Fibroblast of villous mesenchyme (primary cell): Measurements from ENCODE around the gene GULP1. TPM values are rescaled to one million over a fixed set of nuclear protein-coding genes. Genes with fewer than 3 reads are reported as not detected.

ENCODE experiments used
- DNase-seq: peaks from one replicate; pipeline ENCODE4 v3.0.0-alpha.2; 2010; ENCODE audit warnings: low read depth
- H3K4me3 ChIP-seq: 2 replicates; pipeline ENCODE4 v1.5.1; 2011; ENCODE audit warnings: low read depth, mild to moderate bottlenecking, low read length
- total RNA-seq: library from RNA; depleted of rRNA; stranded (reverse); fragments of >200 nt; gene quantifications from 2 replicates; pipeline ENCODE4 v1.2.3, GENCODE V29; 2012
- TF ChIP-seq, protein P1 (sequence below): IDR thresholded peaks from 2 replicates; pipeline ENCODE4 v1.5.1; 2012; ENCODE audit warnings: low read depth, mild to moderate bottlenecking, low read length; ENCODE audit not compliant: insufficient read depth

The GULP1 gene
- total RNA-seq, 1 donor, result 53.1 TPM

DNA sequence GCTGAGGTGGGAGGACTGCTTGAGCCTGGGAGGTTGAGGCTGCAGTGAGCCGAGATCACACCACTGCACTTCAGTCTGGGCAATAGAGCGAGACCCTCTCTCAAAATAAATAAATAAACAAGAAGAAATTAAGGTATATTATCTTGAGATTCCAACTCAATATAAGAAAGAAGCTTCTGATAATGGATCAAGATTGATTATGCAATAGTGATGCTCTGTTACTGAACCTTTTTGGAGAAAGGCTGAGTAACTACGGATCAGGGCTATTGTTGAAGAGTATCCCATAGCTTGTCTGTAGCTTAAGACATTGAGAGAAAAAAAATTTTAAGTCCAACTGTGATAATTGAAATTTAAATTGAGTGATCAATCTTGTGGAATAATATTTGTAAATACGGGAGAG lies 17.7 kb downstream of the GULP1 start:
- H3K4me3 ChIP-seq, result no peak overlapping the region
- TF ChIP-seq, protein P1, sequence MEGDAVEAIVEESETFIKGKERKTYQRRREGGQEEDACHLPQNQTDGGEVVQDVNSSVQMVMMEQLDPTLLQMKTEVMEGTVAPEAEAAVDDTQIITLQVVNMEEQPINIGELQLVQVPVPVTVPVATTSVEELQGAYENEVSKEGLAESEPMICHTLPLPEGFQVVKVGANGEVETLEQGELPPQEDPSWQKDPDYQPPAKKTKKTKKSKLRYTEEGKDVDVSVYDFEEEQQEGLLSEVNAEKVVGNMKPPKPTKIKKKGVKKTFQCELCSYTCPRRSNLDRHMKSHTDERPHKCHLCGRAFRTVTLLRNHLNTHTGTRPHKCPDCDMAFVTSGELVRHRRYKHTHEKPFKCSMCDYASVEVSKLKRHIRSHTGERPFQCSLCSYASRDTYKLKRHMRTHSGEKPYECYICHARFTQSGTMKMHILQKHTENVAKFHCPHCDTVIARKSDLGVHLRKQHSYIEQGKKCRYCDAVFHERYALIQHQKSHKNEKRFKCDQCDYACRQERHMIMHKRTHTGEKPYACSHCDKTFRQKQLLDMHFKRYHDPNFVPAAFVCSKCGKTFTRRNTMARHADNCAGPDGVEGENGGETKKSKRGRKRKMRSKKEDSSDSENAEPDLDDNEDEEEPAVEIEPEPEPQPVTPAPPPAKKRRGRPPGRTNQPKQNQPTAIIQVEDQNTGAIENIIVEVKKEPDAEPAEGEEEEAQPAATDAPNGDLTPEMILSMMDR, result no peak
- DNase-seq, result no peak

DNA sequence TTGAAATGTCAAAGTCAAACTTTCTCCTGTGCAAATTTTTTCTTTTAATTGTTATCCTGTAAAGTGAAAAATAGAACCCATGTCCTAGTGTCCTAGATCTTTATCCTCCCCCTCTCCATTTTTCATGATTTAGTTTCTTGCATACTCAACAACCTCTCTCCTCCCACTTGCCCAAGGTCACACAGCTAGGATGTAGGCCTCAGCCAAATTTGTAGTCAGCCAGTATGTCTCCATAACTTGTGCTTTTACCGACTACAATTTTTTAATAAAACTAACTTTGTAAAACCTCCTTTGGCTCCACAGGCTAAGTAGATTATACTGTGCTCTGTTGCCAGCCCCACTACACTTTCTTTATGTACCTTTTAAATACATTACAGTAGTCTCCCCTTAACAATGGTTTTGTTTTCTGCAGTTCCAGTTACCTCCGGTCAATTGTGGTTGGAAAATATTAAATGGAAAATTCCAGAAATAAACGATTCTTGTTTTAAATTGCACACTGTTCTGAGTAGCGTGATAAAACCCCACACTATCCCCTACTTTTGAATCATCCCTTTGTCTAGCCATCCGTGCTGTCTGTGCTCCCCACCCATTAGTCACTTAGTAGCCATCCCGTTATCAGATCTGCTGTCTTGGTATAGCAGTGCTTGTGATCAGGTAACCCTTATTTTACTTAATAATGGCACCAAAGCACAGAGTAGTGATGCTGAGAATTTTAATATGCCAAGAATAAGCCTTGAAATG lies 22.8 kb downstream of the GULP1 start:
- DNase-seq, result no peak
- H3K4me3 ChIP-seq, result no peak overlapping the region
- TF ChIP-seq, protein P1, result no peak

DNA sequence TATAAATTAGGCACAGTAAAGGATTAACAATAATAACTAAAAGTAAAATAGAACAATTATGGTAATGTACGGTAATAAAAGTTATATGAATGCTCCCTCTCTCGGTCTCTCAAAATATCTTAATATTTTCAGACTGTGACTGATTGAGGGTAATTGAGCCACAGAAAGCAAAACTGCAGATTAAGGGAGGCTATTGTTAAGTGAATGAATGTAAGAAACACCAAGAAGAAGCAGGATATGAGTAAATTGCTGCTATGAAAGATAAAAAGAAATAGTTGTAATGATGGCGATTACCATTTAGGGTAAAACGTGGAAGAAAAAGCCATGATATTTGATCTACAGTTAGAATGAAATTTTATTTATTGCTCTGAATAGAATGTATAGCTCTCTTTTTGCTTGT lies 24.1 kb downstream of the GULP1 start:
- no peak for DNase-seq
- no peak overlapping the region for H3K4me3 ChIP-seq
- TF ChIP-seq, protein P1, result no peak

DNA sequence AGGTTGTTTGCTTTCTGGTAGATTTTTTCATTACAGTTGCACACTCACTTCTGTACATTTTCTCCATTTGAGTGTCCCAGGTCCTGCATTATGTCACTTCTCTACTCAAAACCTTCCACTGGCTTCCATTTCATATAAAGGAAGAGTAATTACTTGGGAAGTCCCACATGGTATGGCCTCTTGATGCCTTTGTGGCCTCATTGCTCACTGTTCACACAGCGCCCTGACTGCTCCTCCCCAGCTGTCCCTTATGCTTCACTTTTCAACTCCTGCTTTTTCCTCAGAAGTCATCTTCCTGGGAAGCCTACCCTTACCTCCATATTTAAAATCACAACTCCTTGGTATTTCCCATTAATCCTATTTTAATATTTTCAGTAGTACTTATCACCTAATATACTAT lies 24.7 kb downstream of the GULP1 start:
- DNase-seq, result no peak
- H3K4me3 ChIP-seq, result no peak overlapping the region
- TF ChIP-seq, protein P1, result no peak

DNA sequence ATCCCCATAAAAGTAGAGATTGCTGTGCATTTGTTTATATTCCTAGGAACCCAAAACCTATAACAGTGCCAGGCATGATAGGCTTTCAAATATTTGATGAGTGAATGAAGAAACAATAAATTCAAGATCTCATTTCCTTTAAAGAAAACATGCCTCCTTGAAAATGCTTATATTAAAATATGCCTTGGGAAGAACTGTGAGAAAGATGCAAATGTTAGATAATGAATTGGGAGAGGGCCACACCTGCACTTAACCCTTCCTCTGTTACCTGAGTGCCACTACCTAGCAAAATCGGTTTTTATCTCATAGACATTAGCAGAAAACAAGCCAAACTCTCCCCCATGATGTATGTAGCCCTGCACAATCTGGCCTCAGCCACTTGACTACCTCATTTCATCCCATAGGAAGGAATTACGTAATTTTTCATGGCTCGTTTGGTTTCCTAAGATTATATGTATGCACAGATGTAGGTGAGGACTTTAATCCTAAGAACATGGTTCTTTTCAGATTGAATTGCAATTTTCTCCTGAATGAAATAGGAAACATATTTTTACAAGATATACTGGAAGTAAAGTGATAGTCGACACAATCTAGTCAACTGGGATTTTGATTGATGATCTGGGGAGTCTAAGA lies 25.2 kb downstream of the GULP1 start:
- TF ChIP-seq, protein P1, result no peak
- no peak for DNase-seq

DNA sequence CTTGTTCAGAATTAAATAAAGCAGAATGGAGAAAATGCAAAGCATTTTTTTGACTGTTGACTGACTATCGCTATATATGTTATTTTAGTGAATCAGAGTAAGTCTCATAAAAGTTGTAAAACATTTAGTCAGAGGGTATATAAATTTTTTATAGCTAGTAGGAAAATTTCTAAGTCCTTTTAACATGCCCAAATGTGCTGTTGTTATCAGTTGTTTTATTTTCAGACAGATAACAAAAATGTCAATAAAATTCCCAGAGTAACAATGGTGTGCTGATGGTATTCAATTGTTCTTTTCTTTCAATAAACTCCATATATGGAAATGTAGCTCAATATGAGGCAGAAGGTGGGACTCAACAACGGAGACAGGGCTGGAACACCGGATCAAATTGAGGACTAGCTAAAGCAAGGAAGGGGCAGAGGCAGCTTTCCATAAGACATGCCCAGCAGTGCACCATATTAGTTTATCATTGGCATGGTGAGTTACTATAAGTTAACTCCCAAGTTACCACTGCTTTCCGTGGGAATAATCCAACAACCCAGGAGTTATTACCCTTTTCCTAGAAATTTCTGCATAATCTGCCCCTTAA lies 26.6 kb downstream of the GULP1 start:
- H3K4me3 ChIP-seq, result no peak overlapping the region
- TF ChIP-seq, protein P1, result no peak
- no peak for DNase-seq

More for the DNA sequence above, 25.2 kb downstream of the GULP1 start:
- no peak overlapping the region for H3K4me3 ChIP-seq
